AG04450 (cell line): ENCODE measurements around the gene MARK1. TPM values are rescaled to one million over a fixed set of nuclear protein-coding genes. Genes with fewer than 3 reads are reported as not detected.

ENCODE experiments used
- CTCF ChIA-PET: fragments of 300-600, 350-600 bp; formaldehyde crosslinking; extraction: SDS; loops from one replicate; lab custom pipeline; 2022; ENCODE audit warnings: antibody characterized with exemption, inconsistent platforms; lab: Charles Lee
- POLR2A ChIA-PET: fragments of 350-600 bp; formaldehyde crosslinking; extraction: SDS; loops from one replicate; lab custom pipeline; 2021; ENCODE audit warnings: antibody characterized with exemption, inconsistent platforms; lab: Yijun Ruan, JAX
- DNase-seq: peaks from one replicate; pipeline ENCODE4 v3.0.0-alpha.2; 2011; ENCODE audit warnings: low read depth, low spot score
- H3K27ac ChIP-seq: one replicate; pipeline ENCODE4 v1.5.1; 2012; ENCODE audit warnings: low read depth, low read length, control low read depth
- H3K27me3 ChIP-seq: one replicate; pipeline ENCODE4 v1.6.0; 2012; ENCODE audit warnings: low read length; ENCODE audit not compliant: control insufficient read depth, insufficient read depth
- H3K4me3 ChIP-seq: 2 replicates; pipeline ENCODE4 v1.5.1; 2011; ENCODE audit warnings: mild to moderate bottlenecking, low read depth, low read length, control low read depth
- H3K9me3 ChIP-seq: 2 replicates; pipeline ENCODE4 v1.5.1; 2012; ENCODE audit warnings: low read length; ENCODE audit not compliant: control insufficient read depth, insufficient read depth
- CTCF ChIP-seq: IDR thresholded peaks from 2 replicates; pipeline ENCODE4 v1.5.1; 2011; ENCODE audit warnings: low read depth, low read length, control low read depth, inconsistent platforms
- polyA plus RNA-seq: library from polyadenylated mRNA; depleted of rRNA; stranded (reverse); fragments of >200 nt; gene quantifications from 2 replicates; pipeline ENCODE4 v1.2.3, GENCODE V29; 2011

Gene MARK1
- polyA plus RNA-seq, 1 experiment, result not detected

GRCh38 chr1:220628431-220628830 is 100.5 kb downstream of the MARK1 start:
- Histone ChIP-seq H3K9me3 (no peaks in the 10 kb centered on the region), H3K27me3 (no peaks in the 10 kb centered on the region), H3K27ac (no peak overlapping the region), H3K4me3 (no peak overlapping the region)
- POLR2A ChIA-PET, result no interaction called here
- no peak for TF ChIP-seq CTCF
- DNase-seq, result no peak
- CTCF ChIA-PET, result no interaction called here

GRCh38 chr1:220631238-220631815 is 103.4 kb downstream of the MARK1 start:
- H3K27me3 ChIP-seq, result no peaks in the 10 kb centered on the region
- CTCF ChIA-PET, result interaction anchor here (1.3 kb wide), 1 partner anchor 102 kb away, joined by 3 read pairs; no protein-coding TSS in a partner anchor
- H3K9me3 ChIP-seq, result no peaks in the 10 kb centered on the region
- no peak for DNase-seq
- no peak overlapping the region for H3K27ac ChIP-seq
- no peak for TF ChIP-seq CTCF
- H3K4me3 ChIP-seq, result no peak overlapping the region
- POLR2A ChIA-PET, result no interaction called here

- TF ChIP-seq CTCF, result no peak
- ChIA-PET POLR2A (no interaction called here), CTCF (interaction anchor here (0.6 kb wide), 1 partner anchor 447 kb away, joined by 3 read pairs; no protein-coding TSS in a partner anchor)
- H3K9me3 ChIP-seq, result no peaks in the 10 kb centered on the region
- H3K4me3 ChIP-seq, result no peak overlapping the region
- no peak overlapping the region for H3K27ac ChIP-seq
- DNase-seq, result no peak
- H3K27me3 ChIP-seq, result no peaks in the 10 kb centered on the region
Observed at GRCh38 chr1:220637759-220638158, 109.8 kb downstream of the MARK1 start.

- H3K4me3 ChIP-seq, result no peak overlapping the region
- ChIA-PET POLR2A (no interaction called here), CTCF (no interaction called here)
- DNase-seq, result no peak
- TF ChIP-seq CTCF, result no peak
- H3K27me3 ChIP-seq, result no peaks in the 10 kb centered on the region
- H3K27ac ChIP-seq, result no peak overlapping the region
- no peaks in the 10 kb centered on the region for H3K9me3 ChIP-seq
Observed at GRCh38 chr1:220642285-220642684, 114.3 kb downstream of the MARK1 start.

- CTCF ChIA-PET, result no interaction called here
- no peak for DNase-seq
Observed at GRCh38 chr1:220652995-220653394, 125.1 kb downstream of the MARK1 start.

More at GRCh38 chr1:220652995-220653394, 125.1 kb downstream of the MARK1 start:
- no peaks in the 10 kb centered on the region for H3K27me3 ChIP-seq
- H3K4me3 ChIP-seq, result no peak overlapping the region
- no peak for TF ChIP-seq CTCF
- H3K9me3 ChIP-seq, result no peaks in the 10 kb centered on the region
- POLR2A ChIA-PET, result no interaction called here
- H3K27ac ChIP-seq, result no peak overlapping the region
